Measurements from ENCODE around the gene B3GAT1.

The B3GAT1 gene

GRCh38 chr11:134390706-134391569 is 21.1 kb downstream of the B3GAT1 start:
- no peak for DNase-seq

GRCh38 chr11:134389464-134390180 is 22.4 kb downstream of the B3GAT1 start:
- no peak for DNase-seq

- no peak for DNase-seq
These were observed 23.5 kb downstream of the B3GAT1 start for GRCh38 chr11:134388590-134388989.

- DNase-seq: no peak
These were observed 24.5 kb downstream of the B3GAT1 start for GRCh38 chr11:134387501-134387900.

- no peak for DNase-seq
These were observed 25.1 kb downstream of the B3GAT1 start for GRCh38 chr11:134386945-134387344.

GRCh38 chr11:134385774-134386565 is 26.1 kb downstream of the B3GAT1 start:
- DNase-seq: no peak

GRCh38 chr11:134385171-134385570 is 26.9 kb downstream of the B3GAT1 start:
- DNase-seq: no peak

- no peak for DNase-seq
These were observed 27.6 kb downstream of the B3GAT1 start for GRCh38 chr11:134384406-134384805.

- DNase-seq: no peak
These were observed 28.3 kb downstream of the B3GAT1 start for GRCh38 chr11:134383576-134384221.

GRCh38 chr11:134382830-134383229 is 29.2 kb downstream of the B3GAT1 start:
- no peak for DNase-seq

GRCh38 chr11:134382257-134382656 is 29.8 kb downstream of the B3GAT1 start:
- no peak for DNase-seq

- DNase-seq: no peak
These were observed 31.3 kb downstream of the B3GAT1 start for GRCh38 chr11:134380785-134381184.

GRCh38 chr11:134380229-134380628 is 31.8 kb downstream of the B3GAT1 start:
- DNase-seq: no peak

GRCh38 chr11:134379241-134379640 is 32.8 kb downstream of the B3GAT1 start:
- DNase-seq: no peak

GRCh38 chr11:134377876-134378275 is 34.2 kb downstream of the B3GAT1 start:
- no peak for DNase-seq

- DNase-seq: no peak
These were observed 35.7 kb downstream of the B3GAT1 start for GRCh38 chr11:134376150-134376921.

GRCh38 chr11:134374891-134375550 is 37.0 kb downstream of the B3GAT1 start:
- DNase-seq: no peak

- DNase-seq: no peak
These were observed 37.9 kb downstream of the B3GAT1 start for GRCh38 chr11:134374171-134374570.

- DNase-seq: no peak
These were observed 38.4 kb downstream of the B3GAT1 start for GRCh38 chr11:134373591-134374052.

GRCh38 chr11:134372961-134373360 is 39.1 kb downstream of the B3GAT1 start:
- DNase-seq: no peak

- DNase-seq: no peak
These were observed 39.5 kb downstream of the B3GAT1 start for GRCh38 chr11:134372536-134372935.
